ENCODE results near the gene WNK4. TPM values are rescaled to one million over a fixed set of nuclear protein-coding genes. Genes with fewer than 3 reads are reported as not detected.

The WNK4 gene
- total and polyA plus RNA-seq, 9 of the 15 experiments (the other 6 are each of a cell fraction or from before 2014, with no cell fraction given), result 0.32 to 25.8 (median 4.5) TPM

- Histone ChIP-seq H3K27me3 (ENCODE audit: control insufficient read depth in 2 of 2, insufficient read depth in 2 of 2, low read length in 2 of 2) (no peaks in the 10 kb centered on the region), H3K4me1 (replicated peaks in 1 of 2; ENCODE audit: control insufficient read depth in 2 of 2, insufficient read depth in 2 of 2, low read length in 2 of 2) (peaks cover 0 to 39% of the 10 kb centered on the region in 2 experiments; a peak in 3 of 5 replicates), H3K4me2 (ENCODE audit: insufficient read depth, low read length) (no peak overlapping the region), H2AFZ (ENCODE audit: low read depth, low read length) (no peak overlapping the region), H3K36me3 (ENCODE audit: control insufficient read depth, insufficient read depth, low read length) (peaks cover 82% of the 10 kb centered on the region), H3K79me2 (ENCODE audit: control insufficient read depth, insufficient read depth, low read length) (peaks cover 14% of the 10 kb centered on the region), H3K9me1 (ENCODE audit: control insufficient read depth, insufficient read depth, low read length) (no peaks in the 10 kb centered on the region), H3K9me3 (replicated peaks; ENCODE audit: control insufficient read depth, insufficient read depth, low read depth, low read length) (no peaks in the 10 kb centered on the region), H3K27ac (ENCODE audit: extremely low read depth, low read depth, low read length) (no peak overlapping the region), H3K4me3 (no peak overlapping the region), H3K9ac (ENCODE audit: insufficient read depth in 1 of 2, low read depth in 2 of 2, low read length in 2 of 2) (peak overlapping the region in 1 of 2 experiments; percentile 68; a peak in 2 of 4 replicates), H4K20me1 (replicated peaks; ENCODE audit: control insufficient read depth, insufficient read depth, low read length) (no peaks in the 10 kb centered on the region)
- 91% methylated on average over 9 of the region's 11 CpGs for WGBS (ENCODE audit: insufficient coverage, low coverage, missing lambda C conversion rate)
- no peak for FAIRE-seq
- no peak for ATAC-seq
- ChIA-PET CTCF (ENCODE audit: low intra/inter-chr PET ratio) (no interaction called here), POLR2A (interaction anchor here (1.9 to 2.5 kb wide), 3 partner anchors 9 to 11 kb away, joined by 6 to 8 read pairs (median 7); partner anchors contain the start of genes CNTD1 and COA3)
- intact Hi-C loops (cut with micrococcal nuclease) (no loop called here), in situ Hi-C loops (cut with MboI) (no loop called here)
- DNase-seq (ENCODE audit: extremely low read depth in 1 of 4, low spot score in 3 of 4), result no peak
- TF ChIP-seq DPF2 (IDR thresholded peaks at IDR 0.05) (no peak), POLR2G (IDR thresholded peaks at IDR 0.05; ENCODE audit: low read depth, low read length) (0 out of 2 replicates have a peak, but pooled peaks have one; percentile 30)
- no TSS peak for BruUV-seq (replicated peaks)
These were observed 6.9 kb downstream of the WNK4 start for GRCh38 chr17:42787266-42787665.

GRCh38 chr17:42791948-42792347 is 11.5 kb downstream of the WNK4 start:
- in situ Hi-C loops (cut with MboI) (no loop called here), intact Hi-C loops (cut with micrococcal nuclease) (no loop called here)
- H3K27ac ChIP-seq (ENCODE audit: extremely low read depth, low read depth, low read length), result no peak overlapping the region
- H3K4me1 ChIP-seq (replicated peaks in 1 of 2; ENCODE audit: control insufficient read depth in 2 of 2, insufficient read depth in 2 of 2, low read length in 2 of 2), result peaks cover 4 to 30% of the 10 kb centered on the region in 2 experiments; a peak in 3 of 5 replicates
- no TSS peak for BruUV-seq (replicated peaks)
- ATAC-seq (no peak), FAIRE-seq (peak; percentile 26), DNase-seq (ENCODE audit: extremely low read depth in 1 of 4, low spot score in 3 of 4) (no peak)
- 86% methylated on average over 2 of the region's 2 CpGs for WGBS (ENCODE audit: insufficient coverage, low coverage, missing lambda C conversion rate)
- no peak overlapping the region for H3K4me2 ChIP-seq (ENCODE audit: insufficient read depth, low read length)
- no peaks in the 10 kb centered on the region for H3K9me3 ChIP-seq (replicated peaks; ENCODE audit: control insufficient read depth, insufficient read depth, low read depth, low read length)
- ChIA-PET CTCF (ENCODE audit: low intra/inter-chr PET ratio) (no interaction called here), POLR2A (interaction anchor here (0.9 to 1.3 kb wide), 2 partner anchors 12 to 20 kb away, joined by 3 to 4 read pairs; partner anchors contain the start of gene WNK4)
- no peaks in the 10 kb centered on the region for H4K20me1 ChIP-seq (replicated peaks; ENCODE audit: control insufficient read depth, insufficient read depth, low read length)
- peaks cover 62% of the 10 kb centered on the region for H3K36me3 ChIP-seq (ENCODE audit: control insufficient read depth, insufficient read depth, low read length)
- H2AFZ ChIP-seq (ENCODE audit: low read depth, low read length), result no peak overlapping the region
- H3K79me2 ChIP-seq (ENCODE audit: control insufficient read depth, insufficient read depth, low read length), result 0 out of 3 replicates have a peak, but pooled peaks cover 2% of the 10 kb centered on the region
- H3K27me3 ChIP-seq (ENCODE audit: control insufficient read depth in 2 of 2, insufficient read depth in 2 of 2, low read length in 2 of 2), result no peaks in the 10 kb centered on the region
- 0 out of 2 replicates have a peak, but pooled peaks have one; percentile 7 for TF ChIP-seq POLR2A (conservative IDR thresholded peaks at IDR 0.05)
- TF ChIP-seq E2F4 (CRISPR knock-in tag; IDR thresholded peaks at IDR 0.05; ENCODE audit: low read depth), result no peak
- no peaks in the 10 kb centered on the region for H3K9me1 ChIP-seq (ENCODE audit: control insufficient read depth, insufficient read depth, low read length)
- no peak overlapping the region for H3K9ac ChIP-seq (ENCODE audit: insufficient read depth in 1 of 2, low read depth in 2 of 2, low read length in 2 of 2)
- no peak overlapping the region for H3K4me3 ChIP-seq

Data from K562 (cell line).